LNCAP (cell line): ENCODE measurements around the gene GIMAP8.

ENCODE experiments used
- CTCF ChIP-seq: fragments of 450-650 bp; IDR thresholded peaks from 2 replicates; pipeline ENCODE4 v1.5.1; 2017; ENCODE audit warnings: mild to moderate bottlenecking

GIMAP8 gene

GRCh38 chr7:150502519-150502918 is 52.1 kb downstream of the GIMAP8 start:
- no peak for TF ChIP-seq CTCF

- TF ChIP-seq CTCF = no peak
Observed at GRCh38 chr7:150503155-150503554, 52.7 kb downstream of the GIMAP8 start.

- no peak for TF ChIP-seq CTCF
Observed at GRCh38 chr7:150503581-150503980, 53.2 kb downstream of the GIMAP8 start.

- no peak for TF ChIP-seq CTCF
Observed at GRCh38 chr7:150507947-150508602, 57.6 kb downstream of the GIMAP8 start.

GRCh38 chr7:150511048-150511447 is 60.6 kb downstream of the GIMAP8 start:
- TF ChIP-seq CTCF = no peak

- no peak for TF ChIP-seq CTCF
Observed at GRCh38 chr7:150513758-150514157, 63.3 kb downstream of the GIMAP8 start.

- TF ChIP-seq CTCF = no peak
Observed at GRCh38 chr7:150514748-150515222, 64.4 kb downstream of the GIMAP8 start, which contains the start of gene GIMAP7. Gene GIMAP7, plus strand, starts transcription at chr7:150514872. Its CDS starts 5,103 bp downstream, at chr7:150519975.
